ENCODE measurements around the gene PRICKLE3.

- TF ChIP-seq, protein P1, sequence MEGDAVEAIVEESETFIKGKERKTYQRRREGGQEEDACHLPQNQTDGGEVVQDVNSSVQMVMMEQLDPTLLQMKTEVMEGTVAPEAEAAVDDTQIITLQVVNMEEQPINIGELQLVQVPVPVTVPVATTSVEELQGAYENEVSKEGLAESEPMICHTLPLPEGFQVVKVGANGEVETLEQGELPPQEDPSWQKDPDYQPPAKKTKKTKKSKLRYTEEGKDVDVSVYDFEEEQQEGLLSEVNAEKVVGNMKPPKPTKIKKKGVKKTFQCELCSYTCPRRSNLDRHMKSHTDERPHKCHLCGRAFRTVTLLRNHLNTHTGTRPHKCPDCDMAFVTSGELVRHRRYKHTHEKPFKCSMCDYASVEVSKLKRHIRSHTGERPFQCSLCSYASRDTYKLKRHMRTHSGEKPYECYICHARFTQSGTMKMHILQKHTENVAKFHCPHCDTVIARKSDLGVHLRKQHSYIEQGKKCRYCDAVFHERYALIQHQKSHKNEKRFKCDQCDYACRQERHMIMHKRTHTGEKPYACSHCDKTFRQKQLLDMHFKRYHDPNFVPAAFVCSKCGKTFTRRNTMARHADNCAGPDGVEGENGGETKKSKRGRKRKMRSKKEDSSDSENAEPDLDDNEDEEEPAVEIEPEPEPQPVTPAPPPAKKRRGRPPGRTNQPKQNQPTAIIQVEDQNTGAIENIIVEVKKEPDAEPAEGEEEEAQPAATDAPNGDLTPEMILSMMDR (IDR thresholded peaks at IDR 0.05; ENCODE audit: low read length), result no peak
- TF ChIP-seq EZH2 (IDR thresholded peaks at IDR 0.05; ENCODE audit: borderline replicate concordance, low read length), result no peak
These were observed 14.4 kb downstream of the PRICKLE3 start, which contains the start of gene PLP2 for GRCh38 chrX:49171752-49172279.

Measured in OCI-LY1 (cell line).